NCI-H748 (cell line): ENCODE results near the gene TMEM221.

ENCODE experiments used
- DNase-seq: peaks from one replicate; lab custom pipeline; 2025; ENCODE audit not compliant: unreplicated experiment; lab: John Stamatoyannopoulos, UW

The TMEM221 gene

DNA sequence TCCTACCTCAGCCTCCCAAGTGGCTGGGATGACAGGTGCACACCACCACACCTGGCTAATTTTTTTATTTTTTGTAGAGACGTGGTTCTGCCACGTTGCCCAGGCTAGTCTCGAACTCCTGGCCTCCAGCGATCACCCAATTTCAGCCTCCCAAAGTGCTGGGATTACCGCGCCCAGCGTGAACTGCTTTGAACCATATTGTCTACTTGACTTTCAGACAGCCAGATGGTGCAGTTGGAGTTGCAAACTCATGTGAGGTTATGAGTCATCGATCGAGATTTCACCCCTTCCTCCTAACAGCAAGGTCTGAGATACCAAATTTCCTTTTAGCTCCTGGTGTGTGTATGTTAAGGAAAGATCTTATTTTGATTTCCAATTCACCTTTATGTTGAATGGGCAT lies 24.6 kb upstream of the TMEM221 start:
- no peak for DNase-seq

DNA sequence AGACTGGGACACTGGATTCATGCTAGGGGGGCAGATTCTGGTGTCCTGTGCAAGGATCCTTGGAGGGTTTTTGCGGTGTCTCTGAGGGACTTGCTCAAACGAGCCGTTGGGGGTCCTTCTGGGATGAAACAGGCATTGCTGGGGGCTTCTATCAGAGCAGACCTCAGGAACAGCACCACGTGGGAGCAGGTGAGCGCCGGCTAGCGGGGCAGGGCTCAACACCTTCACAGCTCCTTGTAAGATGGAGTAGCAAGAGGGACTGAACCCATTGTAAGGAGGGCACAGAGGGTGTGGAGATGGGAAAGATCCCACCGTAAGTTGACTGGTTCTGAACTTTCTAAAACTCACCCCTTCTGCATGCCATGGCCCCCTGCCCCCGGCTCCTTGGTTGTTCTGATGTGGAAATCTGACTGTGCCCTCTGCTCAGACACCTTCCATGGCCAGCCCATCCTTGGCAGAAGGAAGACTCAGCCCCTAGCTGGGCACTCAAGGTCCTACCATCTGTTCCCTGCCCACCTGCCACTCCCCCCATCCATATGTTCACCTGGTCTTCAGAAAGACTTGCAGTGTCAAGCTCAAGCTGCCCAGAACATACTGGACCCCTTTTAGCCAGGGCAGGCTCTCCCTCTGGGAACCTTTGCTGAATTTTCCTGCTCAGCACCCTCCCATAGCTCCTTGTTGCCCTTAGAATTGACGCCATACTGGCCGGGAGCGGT lies 23.1 kb upstream of the TMEM221 start:
- DNase-seq, result no peak

DNA sequence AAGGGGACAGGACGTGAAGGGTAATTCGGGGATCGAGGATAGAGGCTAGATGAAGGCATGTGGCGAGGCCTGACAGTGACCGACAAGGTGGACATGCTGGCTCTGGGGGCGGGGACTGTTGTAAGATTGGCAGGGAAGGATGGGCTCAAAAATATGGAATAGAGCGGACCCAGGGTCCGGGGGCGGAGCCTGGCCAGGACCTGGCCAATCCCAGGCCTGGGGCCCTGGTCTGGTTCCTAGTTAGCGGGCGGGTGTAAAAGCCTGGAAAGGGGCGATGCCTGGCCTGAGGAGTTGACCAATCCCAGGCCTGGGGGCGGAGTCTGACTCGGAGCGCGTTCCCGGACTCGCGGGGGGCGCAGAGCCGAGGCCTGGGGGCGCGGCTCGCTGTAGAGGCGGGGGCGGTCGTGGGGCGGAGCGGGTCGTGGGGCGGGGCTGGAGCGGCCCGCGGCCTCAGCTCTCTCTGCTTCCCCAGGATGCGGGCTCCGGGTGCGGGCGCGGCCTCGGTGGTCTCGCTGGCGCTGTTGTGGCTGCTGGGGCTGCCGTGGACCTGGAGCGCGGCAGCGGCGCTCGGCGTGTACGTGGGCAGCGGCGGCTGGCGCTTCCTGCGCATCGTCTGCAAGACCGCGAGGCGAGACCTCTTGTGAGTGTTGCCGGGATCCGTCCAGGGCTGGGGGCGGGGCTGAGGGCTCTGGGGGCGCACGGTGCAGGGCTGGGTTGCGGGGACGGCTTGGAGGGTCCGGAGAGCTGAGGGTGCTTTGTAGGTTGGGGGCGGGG lies 21.8 kb upstream of the TMEM221 start, which contains the start of gene SLC27A1:
SLC27A1 (plus strand) TSS at position 457 of the 774 bp plus-strand sequence; CDS start at position 474, 17 bp downstream.
- peak; percentile 96 for DNase-seq

DNA sequence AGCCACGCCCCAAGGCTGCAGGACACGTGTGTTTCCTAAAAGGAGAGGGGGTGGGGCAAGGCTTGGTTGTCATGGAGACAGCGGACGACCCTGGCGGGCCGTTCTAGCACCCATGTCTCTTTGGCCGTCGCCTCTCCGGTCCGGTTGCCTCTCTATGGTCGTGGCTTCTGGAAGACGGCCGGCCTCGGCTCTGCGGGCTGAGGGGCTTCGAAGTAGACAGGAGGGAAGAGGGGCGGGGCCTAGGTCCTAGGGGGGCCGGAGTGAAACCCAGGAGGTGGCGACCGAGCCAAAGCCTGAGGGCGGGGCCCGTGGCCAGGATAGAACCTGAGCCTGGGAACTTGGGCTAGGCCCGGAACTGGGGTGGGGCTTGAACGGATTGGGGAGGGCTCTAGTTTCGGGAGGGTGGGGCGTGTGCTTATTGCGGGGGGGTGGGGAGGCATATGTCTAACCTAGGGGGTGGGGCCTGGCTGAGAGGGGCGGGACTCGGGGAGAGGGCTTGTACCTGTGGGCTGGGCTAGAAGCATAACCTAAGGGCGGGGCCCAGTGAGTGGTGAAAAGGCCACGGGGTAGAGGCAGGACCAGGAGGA lies 21.1 kb upstream of the TMEM221 start:
- peak; percentile 91 for DNase-seq

DNA sequence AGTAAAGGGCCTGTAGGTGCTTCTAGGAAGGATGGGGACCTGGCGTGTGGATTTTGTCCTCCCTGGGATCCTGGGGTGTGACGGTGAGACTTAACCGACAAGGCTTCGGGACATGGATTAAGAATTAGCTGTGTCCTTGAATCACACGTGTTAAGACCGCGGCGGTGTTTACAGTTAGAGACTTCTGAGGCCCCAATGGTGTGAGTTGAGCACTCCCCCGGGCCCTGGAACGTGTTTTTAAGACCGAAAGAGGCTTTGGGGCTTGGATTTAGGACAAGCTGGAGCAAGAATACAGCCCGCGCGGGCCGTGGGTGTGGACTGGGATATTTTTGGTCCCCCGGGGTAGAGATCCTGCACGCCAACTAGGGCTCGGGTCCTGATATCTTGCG lies 20.6 kb upstream of the TMEM221 start:
- DNase-seq, result peak; percentile 47

DNA sequence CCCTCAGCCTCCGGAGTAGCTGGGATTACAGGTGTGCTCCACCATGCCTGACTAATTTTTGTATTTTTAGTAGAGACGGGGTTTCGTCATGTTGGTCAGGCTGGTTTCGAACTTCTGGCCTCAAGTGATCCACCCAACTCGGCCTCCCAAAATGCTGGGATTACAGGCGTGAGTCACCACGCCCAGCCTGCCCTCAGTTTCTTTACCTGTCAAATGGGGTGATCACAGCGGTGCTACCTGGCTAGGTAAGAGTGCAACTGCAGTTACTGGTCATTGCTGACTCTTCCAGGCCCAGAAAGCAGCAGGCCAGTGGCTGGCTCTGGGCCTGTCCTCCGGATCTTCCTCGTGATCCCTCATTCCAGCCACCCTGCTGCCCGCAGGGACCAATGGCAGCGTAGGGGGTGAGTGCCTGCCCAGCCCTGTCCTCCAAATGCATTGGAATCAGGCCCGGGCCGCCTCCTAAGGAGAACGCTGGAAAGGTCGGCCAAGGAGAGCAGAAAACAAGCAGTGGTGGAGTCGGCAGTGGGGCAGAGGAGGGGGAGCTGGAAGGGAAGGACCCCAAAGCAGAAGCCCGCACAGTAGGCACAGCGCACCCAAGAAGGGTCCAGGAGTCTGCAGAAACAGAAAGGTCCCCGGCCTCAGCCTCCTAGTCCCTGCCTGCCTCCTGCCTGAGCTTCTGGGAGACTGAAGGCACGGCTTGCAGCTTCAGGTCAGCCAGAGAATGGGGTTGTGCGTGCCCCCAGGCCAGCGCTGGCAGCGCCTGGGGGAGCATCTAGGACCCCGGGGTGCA lies 20.0 kb upstream of the TMEM221 start:
- no peak for DNase-seq

DNA sequence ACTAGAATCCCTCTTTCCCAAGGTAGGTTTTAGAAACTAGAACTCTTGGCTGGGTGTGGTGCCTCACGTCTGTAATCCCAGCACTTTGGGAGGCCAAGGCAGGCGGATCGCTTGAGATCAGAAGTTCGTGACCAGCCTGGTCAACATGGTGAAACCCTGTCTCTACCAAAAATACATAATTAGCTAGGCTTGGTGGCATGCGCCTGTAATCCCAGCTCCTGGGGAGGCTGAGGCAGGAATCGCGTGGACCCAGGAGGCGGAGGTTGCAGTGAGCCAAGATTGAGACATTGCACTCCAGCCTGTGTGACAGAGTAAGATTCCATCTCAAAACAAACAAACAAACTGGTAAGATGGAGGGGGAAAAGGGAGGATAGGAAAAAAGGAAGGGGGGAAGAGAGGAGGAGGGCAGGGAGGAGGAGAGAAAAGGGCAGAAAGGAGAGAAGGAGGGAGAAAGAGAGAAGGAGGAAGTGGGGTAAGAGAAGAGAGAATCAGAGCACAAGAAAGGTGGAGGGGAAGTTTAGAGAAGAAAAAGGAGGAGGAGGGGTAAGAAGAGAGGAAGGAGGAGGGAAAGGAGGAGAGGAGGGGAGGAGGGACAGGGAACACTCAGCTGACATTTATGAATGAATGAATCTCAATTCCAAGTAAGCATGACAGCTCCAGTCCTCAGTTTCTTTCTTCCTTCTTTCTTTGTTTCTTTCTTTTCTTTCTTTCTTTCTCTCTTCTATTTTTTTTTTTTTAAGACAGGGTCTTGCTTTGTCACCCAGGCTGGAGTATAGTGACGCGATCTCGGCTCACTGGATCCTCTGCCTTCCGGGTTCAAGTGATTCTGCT lies 19.2 kb upstream of the TMEM221 start:
- DNase-seq, result no peak

DNA sequence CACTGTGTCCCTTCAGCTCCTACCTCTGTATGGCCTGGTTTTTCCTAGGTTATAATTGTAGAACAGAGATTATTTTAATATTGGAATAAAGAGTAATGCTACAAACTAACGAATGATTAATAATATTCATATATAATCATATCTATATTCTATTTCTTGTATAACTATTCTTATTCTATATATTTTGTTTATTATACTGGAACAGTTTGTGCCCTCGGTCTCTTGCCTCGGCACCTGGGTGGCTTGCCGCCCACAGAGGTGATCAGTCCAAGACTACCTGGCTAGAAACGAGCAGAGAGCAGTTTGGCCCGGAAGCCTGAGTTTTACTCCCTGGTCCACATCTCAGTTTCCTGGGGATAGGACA lies 18.0 kb upstream of the TMEM221 start:
- DNase-seq, result no peak

DNA sequence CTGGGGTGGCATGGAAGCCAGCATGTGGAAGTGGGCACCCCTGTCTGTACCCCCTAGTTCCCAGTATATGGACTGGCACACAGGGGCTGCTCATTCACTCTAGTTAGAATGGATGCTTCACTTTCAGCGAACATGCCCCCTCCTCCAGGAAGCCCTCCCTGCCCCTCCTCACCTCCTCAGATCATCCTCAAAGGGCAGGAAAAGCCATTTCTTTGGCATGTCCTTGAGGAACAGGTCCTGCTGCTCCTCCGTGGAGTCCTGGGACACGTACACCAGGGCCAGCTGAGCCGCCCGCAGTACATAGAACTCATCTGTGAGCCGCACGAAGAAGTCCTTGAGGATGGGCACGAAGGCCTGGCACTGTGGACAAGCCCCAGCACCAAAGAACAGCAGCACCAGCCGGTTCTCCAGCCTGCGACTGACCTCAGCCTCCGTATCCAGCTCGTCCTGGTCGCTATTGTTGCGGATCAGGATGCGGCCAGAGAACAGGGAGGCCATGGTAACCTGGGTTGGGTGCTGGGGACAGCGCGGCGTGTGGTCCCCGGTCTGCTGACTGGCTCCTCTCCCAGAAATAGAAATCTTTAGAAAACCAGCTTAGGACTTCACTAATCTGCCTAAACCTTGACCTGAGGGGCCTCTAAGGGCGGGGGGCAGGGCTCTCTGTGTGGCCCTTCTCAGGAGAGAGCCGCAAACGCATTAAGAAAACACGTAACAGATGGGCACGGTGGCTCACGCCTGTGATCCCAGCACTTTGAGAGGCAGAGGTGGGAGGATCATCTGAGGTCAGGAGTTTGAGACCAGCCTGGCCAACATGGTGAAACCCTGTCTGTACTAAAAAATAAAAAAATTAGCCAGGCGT lies 12.1 kb upstream of the TMEM221 start, which contains the start of gene NXNL1:
NXNL1 (minus strand) TSS at position 555 of the 859 bp plus-strand sequence; CDS start at position 498, 57 bp downstream.
- DNase-seq, result no peak

DNA sequence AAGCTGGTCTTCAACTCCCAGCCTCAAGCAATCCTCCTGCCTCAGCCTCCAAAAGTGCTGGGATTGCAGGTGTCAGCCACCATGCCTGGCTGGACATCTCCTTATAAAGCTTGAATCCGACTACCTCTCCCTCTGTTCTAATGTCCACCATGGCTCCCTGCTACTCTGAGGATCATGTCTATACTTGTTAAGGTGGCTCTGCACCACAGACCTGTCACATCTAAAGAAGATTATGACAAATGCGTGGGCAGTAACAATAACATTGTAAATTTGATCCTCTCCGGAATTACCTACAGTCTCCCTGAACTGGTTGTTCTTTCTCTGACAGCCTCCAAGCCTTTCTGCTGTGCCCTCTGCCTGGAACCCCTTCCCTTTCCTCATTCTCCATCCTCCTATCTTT lies 10.5 kb upstream of the TMEM221 start:
- no peak for DNase-seq

DNA sequence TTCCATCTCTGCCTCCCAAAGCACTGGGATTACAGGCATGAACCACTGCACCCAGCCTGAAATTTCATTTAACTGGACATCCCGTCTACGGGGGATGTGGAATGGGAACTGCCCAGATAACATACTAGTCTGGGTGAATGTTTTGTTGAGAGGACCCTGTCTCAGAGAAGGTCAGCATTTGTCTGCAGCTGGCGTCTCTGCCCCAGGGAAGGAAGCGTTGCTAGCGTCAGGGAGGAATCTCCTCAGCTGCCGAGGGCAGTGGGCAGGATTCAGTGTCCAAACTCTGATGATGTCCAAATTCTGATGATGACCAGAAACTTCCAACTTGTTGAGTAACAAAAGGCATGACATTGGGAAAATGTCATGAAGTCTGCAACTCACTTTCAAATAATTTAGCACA lies 9.1 kb upstream of the TMEM221 start:
- no peak for DNase-seq

DNA sequence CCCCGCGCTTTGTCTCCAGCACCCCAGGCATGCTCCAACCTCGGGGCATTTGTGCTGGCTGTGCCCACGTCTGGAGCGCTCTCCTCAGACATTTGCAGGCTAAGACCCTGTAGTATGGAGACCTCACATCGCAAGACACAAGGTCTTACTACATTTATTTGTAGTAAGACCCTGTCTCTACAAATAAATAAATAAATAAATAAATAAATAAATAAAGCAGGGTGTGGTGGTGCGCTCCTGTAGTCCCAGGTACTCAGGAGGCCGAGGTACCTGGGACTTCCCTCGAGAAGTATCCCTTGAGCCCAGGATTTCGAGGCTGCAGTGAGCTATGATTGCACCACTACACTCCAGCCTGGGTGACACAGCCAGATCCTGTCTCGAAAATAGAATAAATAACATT lies 7.7 kb upstream of the TMEM221 start:
- DNase-seq, result no peak

DNA sequence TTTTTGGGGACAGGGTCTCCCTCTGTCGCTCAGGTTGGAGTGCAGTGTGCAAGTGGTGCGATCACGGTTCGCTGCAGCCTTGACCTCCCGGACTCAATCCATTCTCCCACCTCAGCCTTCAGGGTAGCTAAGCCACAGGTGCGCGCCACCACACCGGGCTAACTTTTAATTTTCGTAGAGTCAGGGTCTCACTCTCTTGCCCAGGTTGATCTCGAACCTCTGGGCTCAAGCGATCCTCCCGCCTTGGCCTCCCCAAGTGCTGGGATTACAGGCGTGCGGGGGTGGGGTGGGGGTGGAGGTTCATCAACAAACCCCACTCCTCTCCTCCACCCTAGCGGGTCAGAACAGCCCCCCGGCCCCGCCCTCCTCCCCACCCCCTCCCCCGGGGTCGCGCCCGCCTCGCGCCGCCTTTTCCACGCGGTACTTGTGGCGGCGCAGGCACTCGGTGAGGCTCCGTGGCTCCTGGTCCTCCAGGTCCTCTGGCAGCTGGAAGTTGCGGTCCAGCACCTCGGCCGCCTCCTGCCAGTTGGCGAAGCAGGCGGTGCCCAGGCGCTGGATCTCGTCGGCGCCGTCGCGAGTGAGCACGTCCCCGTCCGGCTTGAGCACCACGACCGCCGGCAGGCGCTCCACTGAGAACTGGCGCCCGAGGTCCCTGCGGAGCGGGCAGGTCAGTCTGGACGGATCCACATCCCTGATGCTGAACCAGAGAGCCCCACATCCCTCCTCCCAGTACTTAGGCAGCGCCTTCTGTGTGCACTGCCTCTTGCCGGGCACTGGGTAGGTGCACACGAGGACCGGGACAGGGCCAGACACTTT lies 7.0 kb upstream of the TMEM221 start:
- DNase-seq, result peak; percentile 29

DNA sequence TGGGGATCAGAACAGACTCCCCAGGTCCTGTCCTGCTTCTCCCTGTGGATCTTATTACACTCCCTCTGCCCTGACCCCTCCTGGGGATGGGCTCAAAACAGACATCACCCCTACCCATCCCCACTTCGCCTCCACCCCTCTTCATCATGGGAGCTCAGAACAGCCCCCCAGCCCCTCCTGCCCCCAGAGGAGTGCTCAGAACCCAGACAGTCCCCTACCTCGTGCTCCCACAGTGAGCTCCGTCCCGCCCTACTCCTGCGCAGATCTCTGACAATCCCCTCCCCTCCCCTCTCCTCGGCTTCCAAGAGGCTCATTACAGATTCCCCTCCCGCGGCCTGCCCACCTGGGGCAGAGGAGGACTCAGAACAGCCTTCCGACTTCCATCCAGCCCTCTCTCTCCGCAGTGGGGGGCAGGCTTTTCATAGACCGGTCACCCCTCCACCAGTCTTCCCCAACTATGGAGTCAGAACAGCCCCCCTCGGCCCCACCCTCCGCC lies 6.2 kb upstream of the TMEM221 start:
- DNase-seq, result no peak

DNA sequence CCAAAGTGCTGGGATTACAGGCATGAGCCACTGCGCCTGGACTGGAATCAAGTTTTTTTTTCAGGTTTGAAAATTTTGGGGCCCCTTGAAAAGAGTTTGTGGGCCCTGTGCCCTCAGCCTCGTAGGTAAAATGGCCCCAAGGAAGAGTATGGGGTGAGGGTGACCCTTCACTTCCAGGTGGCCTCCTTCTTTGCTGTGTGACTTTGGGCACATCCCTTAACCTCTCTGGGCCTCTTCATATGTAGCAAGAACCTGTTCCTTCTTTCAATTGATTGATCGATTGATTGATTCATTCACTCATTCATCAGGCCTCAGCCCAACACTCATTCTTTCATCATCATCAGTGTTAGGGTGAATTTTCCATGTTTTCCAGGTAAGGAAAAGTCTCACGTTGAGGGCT lies 3.4 kb upstream of the TMEM221 start:
- DNase-seq, result no peak

DNA sequence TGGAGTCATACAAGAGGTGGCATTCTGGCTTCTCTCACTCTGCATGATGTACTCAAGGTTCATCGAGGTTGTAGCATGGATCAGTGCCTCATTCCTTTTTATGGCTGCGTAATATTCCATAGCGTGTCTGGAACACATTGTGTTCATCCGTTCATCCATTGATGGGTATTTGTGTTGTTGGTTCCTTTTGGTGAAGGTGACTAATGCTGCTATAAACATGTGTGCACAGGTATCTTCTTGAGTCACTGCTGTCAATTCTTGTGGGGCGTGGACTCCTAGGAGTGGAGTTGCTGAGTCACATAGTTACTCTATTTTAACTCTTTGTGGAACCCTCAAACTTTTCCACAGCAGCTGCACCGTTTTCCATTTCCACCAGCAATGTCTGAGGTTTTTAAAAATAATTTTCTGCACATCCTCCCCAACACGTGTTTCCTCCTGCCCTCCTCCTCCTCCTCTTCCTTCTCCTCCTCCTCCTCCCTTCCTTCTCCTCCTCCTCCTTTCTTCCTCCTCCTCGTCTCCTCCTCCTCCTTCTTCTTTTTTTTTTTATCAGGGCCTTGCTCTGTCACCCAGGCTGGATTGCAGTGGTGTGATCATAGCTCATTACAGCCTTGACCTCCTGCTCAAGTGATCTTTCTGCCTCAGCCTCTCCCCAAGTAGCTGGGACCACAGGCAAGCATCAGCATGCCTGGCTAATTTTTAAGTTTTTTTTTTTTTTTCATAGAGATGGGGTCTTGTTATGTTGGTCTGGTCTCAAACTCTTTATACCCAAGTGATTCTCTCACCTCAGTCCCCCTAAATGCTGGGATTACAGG lies 2.0 kb upstream of the TMEM221 start:
- DNase-seq, result no peak

DNA sequence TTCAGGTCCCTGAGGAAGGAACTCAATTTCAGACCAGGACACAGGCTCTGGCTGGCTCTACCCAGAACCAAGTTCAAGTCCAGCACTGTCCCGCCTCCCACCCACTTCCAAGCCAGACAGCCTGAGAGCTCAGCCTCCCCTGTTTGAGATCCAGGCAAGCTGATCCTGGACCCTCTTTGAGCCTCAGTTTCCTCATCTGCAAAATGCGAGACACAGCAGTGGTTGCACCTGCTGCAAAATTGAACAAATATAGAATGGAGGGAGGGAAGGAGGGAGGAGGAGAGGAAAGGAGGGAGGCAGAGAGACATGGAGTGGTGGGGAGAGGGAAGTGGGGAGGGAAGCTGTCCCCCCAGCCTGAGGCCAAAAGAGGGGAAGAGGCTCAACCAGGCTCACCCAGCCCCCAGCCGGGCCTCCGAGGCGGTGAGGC lies 751 bp downstream of the TMEM221 start:
- no peak for DNase-seq
